IPS-18a (cell line): ENCODE data around the gene SND1.

ENCODE experiments used
- H3K27ac ChIP-seq: one replicate; pipeline ENCODE4 v1.5.1; 2013; ENCODE audit warnings: low read length
- H3K27me3 ChIP-seq: one replicate; pipeline ENCODE4 v1.6.1; 2013; ENCODE audit warnings: mild to moderate bottlenecking, low read length; ENCODE audit not compliant: control insufficient read depth, insufficient read depth
- H3K36me3 ChIP-seq: one replicate; pipeline ENCODE4 v1.6.1; 2013; ENCODE audit warnings: low read depth, low read length; ENCODE audit not compliant: control insufficient read depth
- H3K4me1 ChIP-seq: one replicate; pipeline ENCODE4 v1.6.1; 2013; ENCODE audit warnings: low read depth, low read length; ENCODE audit not compliant: control insufficient read depth
- H3K4me3 ChIP-seq: one replicate; pipeline ENCODE4 v1.5.1; 2013; ENCODE audit warnings: low read length
- H3K9ac ChIP-seq: one replicate; pipeline ENCODE4 v1.6.1; 2013; ENCODE audit warnings: mild to moderate bottlenecking, low read length, moderate library complexity
- H3K9me3 ChIP-seq: one replicate; pipeline ENCODE4 v1.6.1; 2013; ENCODE audit warnings: low read depth, low read length; ENCODE audit not compliant: control insufficient read depth

SND1 gene

DNA sequence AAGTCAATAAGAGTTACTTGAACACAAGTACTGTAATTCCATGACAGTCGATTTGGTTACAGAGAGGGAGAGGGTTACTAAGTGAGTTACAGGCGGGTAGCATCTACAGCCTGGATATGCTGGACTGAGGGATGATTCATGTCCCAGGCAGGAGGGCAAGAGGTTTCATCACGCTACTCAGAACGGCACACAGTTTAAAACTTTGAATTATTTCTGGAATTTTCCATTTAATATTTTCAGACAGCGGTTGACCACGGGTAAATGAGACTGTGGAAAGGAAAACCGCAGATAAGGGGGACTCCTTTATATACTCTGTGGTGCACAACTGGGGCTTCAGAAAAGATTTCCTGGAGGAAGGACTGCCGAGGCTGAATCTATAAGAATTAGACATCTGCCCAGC is 404.9 kb downstream of the SND1 start:
- H3K9me3 ChIP-seq: no peaks in the 10 kb centered on the region
- no peaks in the 10 kb centered on the region for H3K27me3 ChIP-seq
- no peaks in the 10 kb centered on the region for H3K36me3 ChIP-seq
- H3K27ac ChIP-seq: no peak overlapping the region
- no peak overlapping the region for H3K9ac ChIP-seq
- H3K4me3 ChIP-seq: no peak overlapping the region
- peaks cover 10% of the 10 kb centered on the region for H3K4me1 ChIP-seq

DNA sequence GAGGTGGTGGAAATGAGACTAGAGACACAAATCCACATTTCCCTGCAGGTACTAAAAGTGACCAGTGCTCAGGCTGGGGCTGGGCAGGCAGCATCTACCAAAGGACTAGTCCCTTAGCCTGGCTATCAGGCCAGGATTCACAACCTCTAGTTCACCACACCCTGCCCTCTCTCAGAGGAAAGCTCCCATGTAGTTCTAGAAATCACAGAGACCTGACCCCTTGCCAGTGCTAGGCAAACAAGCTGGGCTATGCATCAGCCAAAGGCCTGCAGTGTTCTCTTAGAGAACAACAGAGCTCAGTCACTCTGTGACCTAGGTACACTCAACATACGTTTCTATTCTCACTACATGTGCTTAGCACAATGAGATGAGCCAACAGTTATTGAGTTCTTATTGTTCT is 405.9 kb downstream of the SND1 start:
- H3K27ac ChIP-seq: no peak overlapping the region
- peaks cover 10% of the 10 kb centered on the region for H3K4me1 ChIP-seq
- no peaks in the 10 kb centered on the region for H3K36me3 ChIP-seq
- H3K4me3 ChIP-seq: no peak overlapping the region
- no peak overlapping the region for H3K9ac ChIP-seq
- H3K9me3 ChIP-seq: no peaks in the 10 kb centered on the region
- no peaks in the 10 kb centered on the region for H3K27me3 ChIP-seq

DNA sequence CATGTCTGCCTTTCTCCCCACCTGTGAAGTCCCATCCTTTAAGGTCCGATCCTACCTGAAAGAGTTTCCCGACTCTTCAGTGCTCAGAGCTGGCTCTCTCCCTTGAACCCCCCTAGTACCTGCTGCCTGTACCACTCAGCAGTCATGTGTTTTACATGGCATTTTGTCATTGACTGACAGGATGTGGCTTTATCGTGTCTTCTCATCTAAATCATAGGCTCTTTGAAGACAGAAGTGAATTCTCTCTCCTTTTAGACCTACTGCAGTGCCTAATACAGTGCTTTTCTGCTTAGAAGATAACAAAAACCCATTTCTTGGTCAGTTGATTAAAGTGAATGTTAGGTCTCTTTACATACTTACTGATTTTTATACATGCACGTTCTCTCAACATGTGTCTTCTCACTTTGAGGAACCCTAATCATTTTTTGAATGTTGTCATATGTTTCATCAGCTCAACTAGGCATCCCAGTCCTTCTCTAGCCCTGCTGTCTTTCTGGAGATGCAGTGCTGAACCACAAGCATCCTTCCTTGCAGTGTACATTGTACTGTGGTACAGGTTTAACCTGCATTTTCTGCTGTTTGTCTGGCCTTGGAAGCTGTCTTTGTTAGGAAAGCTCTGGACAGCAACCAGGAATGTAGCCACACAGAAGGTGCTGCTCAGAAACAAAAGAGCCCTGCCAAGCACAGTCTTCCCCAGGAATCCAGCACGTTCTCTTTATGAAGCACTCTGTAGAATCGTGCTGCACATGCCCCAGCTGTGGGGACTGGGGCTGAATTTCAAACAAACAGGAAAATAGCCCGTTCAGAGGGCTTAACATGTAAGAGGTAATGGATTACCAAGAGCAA is 407.4 kb downstream of the SND1 start:
- Histone ChIP-seq H3K9me3 (no peaks in the 10 kb centered on the region), H3K9ac (no peak overlapping the region), H3K4me3 (no peak overlapping the region), H3K27ac (no peak overlapping the region), H3K27me3 (no peaks in the 10 kb centered on the region), H3K36me3 (no peaks in the 10 kb centered on the region), H3K4me1 (peaks cover 10% of the 10 kb centered on the region)

DNA sequence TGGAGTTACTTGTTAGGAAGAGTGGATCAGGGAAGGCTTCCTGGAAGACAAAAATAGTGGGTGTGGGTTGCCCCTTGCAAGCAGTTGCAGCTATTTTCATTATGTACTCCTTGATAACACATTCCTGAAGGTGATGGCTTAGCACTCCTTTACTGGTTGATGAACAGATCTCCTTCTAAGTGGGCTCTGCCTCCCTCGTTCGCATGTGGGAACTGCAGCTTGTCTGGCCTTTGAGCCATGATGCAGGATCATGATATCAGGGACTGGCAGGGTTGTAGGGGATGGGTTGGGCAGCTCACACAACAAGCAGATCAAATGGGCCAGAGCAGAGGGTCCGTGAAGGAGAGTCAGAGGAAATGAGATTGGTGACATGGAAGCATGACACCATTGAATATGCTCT is 408.0 kb downstream of the SND1 start:
- no peak overlapping the region for H3K9ac ChIP-seq
- H3K9me3 ChIP-seq: no peaks in the 10 kb centered on the region
- no peak overlapping the region for H3K4me3 ChIP-seq
- no peak overlapping the region for H3K27ac ChIP-seq
- H3K36me3 ChIP-seq: no peaks in the 10 kb centered on the region
- H3K4me1 ChIP-seq: peaks cover 10% of the 10 kb centered on the region
- H3K27me3 ChIP-seq: no peaks in the 10 kb centered on the region

DNA sequence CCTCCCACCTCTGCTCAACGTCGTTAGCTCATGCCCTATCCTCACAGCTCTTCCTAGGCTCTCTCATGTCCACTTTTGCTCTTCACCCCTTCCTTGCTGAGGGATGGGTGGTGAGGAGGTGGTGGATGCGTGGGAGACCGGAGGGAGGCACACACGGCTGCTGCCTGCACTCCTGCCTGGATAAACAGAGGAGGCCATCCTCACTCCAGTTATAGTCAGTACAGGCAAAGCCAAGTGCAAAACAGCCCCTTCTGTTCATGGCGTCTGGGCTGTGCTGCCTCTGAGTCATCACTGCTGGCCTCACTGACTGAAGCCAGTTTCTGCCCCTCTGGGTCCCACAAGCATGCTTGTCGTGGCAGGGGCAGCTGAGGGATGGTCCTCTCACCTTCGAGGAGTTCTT is 411.1 kb downstream of the SND1 start:
- Histone ChIP-seq H3K36me3 (no peaks in the 10 kb centered on the region), H3K9ac (no peak overlapping the region), H3K9me3 (no peaks in the 10 kb centered on the region), H3K4me1 (peaks cover 10% of the 10 kb centered on the region), H3K4me3 (no peak overlapping the region), H3K27ac (no peak overlapping the region), H3K27me3 (no peaks in the 10 kb centered on the region)

DNA sequence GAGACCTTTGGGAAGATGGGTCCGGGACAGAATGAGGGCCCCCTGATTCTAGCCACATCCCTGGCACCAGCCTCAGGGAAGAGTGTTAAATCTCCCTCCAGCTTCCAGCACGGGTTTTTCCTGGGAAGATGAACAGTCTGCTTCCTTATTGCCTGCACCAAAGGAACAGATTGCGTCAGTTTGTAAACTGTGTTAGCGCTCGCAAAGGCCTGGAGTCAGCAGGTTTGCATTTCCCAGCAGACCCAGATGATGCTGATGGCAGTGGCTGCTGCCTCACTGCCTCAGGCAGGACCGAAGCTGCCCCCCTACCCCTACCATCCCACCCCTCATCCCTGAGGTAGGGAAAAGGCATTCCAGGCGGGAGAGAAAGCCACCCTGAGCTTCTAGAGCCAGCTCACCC is 413.9 kb downstream of the SND1 start:
- Histone ChIP-seq H3K27me3 (no peaks in the 10 kb centered on the region), H3K27ac (no peak overlapping the region), H3K4me1 (no peaks in the 10 kb centered on the region), H3K9ac (no peak overlapping the region), H3K9me3 (no peaks in the 10 kb centered on the region), H3K36me3 (no peaks in the 10 kb centered on the region), H3K4me3 (no peak overlapping the region)

DNA sequence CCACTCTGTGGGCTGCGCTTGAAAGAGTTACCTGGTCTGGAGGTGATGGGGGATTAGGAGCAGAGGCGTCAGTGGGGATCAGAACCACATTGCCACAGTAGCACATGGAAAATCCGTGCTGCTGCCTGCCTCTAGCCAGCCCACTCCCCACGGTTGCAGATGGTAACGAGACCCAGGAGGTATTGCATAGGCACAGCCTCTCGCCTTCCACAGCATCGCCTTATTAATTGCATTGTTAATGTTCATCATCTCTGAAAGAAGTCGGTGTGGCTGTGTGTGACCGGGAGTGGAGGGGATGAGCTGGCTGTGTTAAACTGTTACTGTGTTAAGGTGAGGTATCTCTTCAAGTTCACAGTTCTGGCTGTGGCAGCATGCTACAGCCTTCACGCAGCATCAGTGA is 414.4 kb downstream of the SND1 start:
- H3K27me3 ChIP-seq: no peaks in the 10 kb centered on the region
- H3K36me3 ChIP-seq: no peaks in the 10 kb centered on the region
- no peaks in the 10 kb centered on the region for H3K4me1 ChIP-seq

DNA sequence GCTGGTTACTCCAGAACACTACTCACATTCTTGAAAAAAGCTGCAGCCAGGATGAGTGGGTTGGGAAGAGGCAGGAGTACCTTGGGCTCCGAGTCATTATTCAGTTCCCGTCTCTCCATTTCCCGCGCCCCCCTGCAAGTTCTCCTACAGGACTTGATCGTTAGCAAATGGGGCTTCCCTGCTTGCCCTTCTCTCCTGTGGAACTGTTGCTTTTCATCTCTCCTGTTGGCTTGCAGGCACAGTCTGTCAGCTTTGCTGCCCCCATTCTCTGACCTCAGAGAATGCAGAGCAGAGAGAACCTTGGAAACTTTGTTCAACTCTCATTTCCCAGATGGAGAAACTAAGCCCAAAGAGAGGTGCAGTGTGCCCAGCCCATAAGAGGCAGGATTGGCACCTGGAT is 414.9 kb downstream of the SND1 start:
- no peak overlapping the region for H3K27ac ChIP-seq
- H3K36me3 ChIP-seq: no peaks in the 10 kb centered on the region
- no peaks in the 10 kb centered on the region for H3K4me1 ChIP-seq
- H3K4me3 ChIP-seq: no peak overlapping the region
- H3K9me3 ChIP-seq: no peaks in the 10 kb centered on the region
- no peaks in the 10 kb centered on the region for H3K27me3 ChIP-seq
- H3K9ac ChIP-seq: no peak overlapping the region

More for the DNA sequence above, 414.4 kb downstream of the SND1 start:
- H3K4me3 ChIP-seq: no peak overlapping the region
- H3K9ac ChIP-seq: no peak overlapping the region
- H3K9me3 ChIP-seq: no peaks in the 10 kb centered on the region
- H3K27ac ChIP-seq: no peak overlapping the region

DNA sequence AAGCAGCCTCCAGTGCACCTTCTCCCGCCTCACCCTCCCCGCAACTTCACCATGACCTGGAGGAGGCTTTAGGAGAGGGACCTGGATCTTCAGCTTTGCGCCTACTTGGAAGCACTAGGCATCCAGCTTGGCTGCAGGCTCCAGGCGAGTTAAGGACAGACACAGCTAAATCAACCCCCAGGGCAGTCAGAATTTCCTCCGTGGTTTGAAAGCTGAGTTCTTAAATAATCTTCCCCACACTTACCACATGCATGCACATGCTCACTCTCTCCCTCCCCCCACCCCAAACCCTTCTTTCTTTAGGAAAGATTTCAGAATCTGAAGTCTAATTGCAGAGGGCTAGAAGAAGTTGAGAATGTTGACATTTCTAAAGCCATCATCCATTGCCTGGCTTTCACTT is 416.0 kb downstream of the SND1 start:
- no peaks in the 10 kb centered on the region for H3K36me3 ChIP-seq

DNA sequence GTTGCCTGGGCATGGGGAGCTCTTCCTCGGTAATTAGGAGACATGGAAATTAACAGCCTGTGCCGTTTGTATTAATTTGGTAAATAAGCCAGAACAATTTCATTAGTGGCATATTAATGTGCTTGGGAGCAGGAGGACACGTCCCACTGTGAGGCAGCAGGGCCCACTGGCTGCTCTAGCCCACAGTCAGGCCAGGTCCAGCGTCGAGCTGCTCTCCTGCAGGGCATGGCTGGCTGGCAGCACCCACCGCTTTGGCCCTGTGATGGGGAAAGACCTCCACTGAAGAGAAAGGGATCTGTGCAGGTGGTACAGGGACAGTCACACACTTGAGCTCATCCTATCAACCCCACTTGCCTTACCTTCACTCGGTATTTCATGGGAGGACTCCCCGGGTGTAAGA is 416.8 kb downstream of the SND1 start:
- Histone ChIP-seq H3K9ac (no peak overlapping the region), H3K27me3 (no peaks in the 10 kb centered on the region), H3K36me3 (no peaks in the 10 kb centered on the region), H3K9me3 (no peaks in the 10 kb centered on the region), H3K4me3 (no peak overlapping the region), H3K27ac (no peak overlapping the region), H3K4me1 (no peaks in the 10 kb centered on the region)

More for the DNA sequence above, 416.0 kb downstream of the SND1 start:
- Histone ChIP-seq H3K27me3 (no peaks in the 10 kb centered on the region), H3K9ac (no peak overlapping the region), H3K4me3 (no peak overlapping the region), H3K4me1 (no peaks in the 10 kb centered on the region), H3K9me3 (no peaks in the 10 kb centered on the region), H3K27ac (no peak overlapping the region)

DNA sequence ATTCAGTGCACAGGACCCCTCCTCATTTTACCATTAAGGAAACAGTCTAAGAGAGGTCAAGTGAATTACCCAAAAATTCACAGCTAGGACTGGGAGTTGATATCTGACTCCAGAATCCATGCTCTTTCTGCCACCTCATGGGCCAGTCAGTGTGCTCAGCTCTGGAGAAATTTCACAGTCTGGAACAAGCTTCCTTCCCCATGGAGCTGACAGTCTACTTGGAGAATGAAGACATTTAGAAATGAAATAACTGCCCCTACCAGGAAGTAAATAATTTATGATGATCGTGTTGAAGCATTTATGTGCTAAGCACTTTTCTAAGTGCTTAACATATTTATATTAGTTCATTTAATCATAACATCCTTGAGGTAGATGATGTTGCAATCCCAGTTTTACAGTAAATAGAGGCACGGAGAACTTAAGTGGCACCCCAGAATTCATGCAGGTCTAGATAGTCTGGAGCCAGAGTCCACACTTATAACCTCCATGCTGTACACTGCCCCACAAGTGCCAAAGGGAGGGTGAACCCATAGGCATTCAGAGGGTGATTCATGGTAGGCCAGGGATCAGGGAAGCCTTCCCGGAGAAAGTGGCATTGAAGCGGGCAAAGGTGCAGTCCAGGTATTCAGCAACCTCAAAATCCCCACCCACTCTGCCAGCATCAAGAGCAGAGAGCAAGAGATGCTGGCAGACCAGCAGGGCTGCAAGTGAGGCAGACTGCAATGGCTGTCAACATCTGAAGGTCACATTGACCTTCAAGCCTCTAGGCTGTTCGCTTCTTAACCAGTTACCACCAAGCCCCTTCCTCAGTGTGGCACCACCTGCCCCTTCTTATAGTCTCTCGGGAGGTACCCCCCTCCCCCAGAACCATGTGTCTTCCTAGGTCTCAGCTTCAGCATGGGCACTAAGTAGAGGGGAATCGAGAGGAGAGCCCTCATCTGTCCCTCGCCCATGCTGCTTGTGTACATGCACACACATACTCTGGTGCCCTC is 417.7 kb downstream of the SND1 start:
- Histone ChIP-seq H3K27ac (no peak overlapping the region), H3K27me3 (no peaks in the 10 kb centered on the region), H3K4me1 (no peaks in the 10 kb centered on the region), H3K9ac (no peak overlapping the region), H3K36me3 (no peaks in the 10 kb centered on the region), H3K4me3 (no peak overlapping the region), H3K9me3 (no peaks in the 10 kb centered on the region)
